Measurements from ENCODE around the gene CACNA1C. TPM values are rescaled to one million over a fixed set of nuclear protein-coding genes. Genes with fewer than 3 reads are reported as not detected.

CACNA1C gene
- total RNA-seq, 4 donors from 2014 or later = 5.2 to 12.9 (median 6.3) TPM

DNA sequence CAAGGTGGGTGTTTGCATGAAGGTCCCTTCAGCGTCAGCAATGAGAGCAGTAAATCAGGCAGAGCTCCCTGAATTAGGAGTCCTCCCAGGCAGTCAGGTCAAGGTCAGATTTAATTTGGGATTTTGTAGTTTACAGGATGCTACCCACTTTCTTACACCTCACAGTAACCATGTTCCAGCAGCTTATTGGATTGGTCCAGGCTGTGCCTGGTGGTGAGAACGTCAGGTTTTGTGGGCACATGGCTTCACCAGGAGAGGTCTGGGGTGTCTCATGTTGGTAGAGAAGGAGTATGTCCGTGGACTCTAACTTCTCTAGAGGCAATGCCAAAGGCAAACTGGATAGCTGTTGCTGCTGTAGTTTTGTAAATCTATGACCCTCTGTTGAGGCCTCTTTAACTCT, 158.3 kb downstream of the CACNA1C start:
- no peaks in the 10 kb centered on the region for H3K36me3 ChIP-seq
- no peaks in the 10 kb centered on the region for H3K9me3 ChIP-seq
- WGBS, 2 donors = 61 to 86% methylated on average over 3 of the region's 3 CpGs
- TF ChIP-seq, protein P1, sequence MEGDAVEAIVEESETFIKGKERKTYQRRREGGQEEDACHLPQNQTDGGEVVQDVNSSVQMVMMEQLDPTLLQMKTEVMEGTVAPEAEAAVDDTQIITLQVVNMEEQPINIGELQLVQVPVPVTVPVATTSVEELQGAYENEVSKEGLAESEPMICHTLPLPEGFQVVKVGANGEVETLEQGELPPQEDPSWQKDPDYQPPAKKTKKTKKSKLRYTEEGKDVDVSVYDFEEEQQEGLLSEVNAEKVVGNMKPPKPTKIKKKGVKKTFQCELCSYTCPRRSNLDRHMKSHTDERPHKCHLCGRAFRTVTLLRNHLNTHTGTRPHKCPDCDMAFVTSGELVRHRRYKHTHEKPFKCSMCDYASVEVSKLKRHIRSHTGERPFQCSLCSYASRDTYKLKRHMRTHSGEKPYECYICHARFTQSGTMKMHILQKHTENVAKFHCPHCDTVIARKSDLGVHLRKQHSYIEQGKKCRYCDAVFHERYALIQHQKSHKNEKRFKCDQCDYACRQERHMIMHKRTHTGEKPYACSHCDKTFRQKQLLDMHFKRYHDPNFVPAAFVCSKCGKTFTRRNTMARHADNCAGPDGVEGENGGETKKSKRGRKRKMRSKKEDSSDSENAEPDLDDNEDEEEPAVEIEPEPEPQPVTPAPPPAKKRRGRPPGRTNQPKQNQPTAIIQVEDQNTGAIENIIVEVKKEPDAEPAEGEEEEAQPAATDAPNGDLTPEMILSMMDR (IDR thresholded peaks at IDR 0.05) = no peak
- TF ChIP-seq EP300 (IDR thresholded peaks at IDR 0.05) (no peak), POLR2A (IDR thresholded peaks at IDR 0.05) (no peak)
- H3K27me3 ChIP-seq = no peaks in the 10 kb centered on the region
- H3K27ac ChIP-seq = no peak overlapping the region
- no peak overlapping the region for H3K4me3 ChIP-seq
- H3K4me1 ChIP-seq = peaks cover 0 to 6% (median 0%) of the 10 kb centered on the region in 4 donors
- DNase-seq (ENCODE audit: low spot score in 2 of 2) = no peak

DNA sequence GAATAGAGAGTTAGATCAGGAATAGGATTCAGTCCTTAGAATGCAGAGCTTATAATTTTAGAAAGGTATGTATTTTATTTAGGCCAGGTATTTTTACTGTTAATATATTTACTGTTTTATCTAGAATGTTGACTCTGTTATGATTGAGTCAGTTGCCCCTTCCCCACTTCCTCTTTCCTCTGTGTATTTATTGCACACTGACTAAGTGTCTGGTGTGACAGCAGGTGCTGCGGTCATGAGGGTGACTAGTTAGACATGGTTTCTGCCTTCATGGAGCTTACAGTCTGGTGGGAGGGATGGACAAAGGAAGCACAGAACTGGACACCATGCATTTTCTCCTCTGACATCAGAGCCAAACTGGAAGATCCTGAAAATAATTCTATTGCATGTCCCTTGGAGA, 159.8 kb downstream of the CACNA1C start:
- no peak for DNase-seq (ENCODE audit: low spot score in 2 of 2)
- Histone ChIP-seq H3K36me3 (no peaks in the 10 kb centered on the region), H3K27ac (no peak overlapping the region), H3K4me1 (peaks cover 0 to 6% (median 0%) of the 10 kb centered on the region in 4 donors), H3K4me3 (no peak overlapping the region), H3K27me3 (no peaks in the 10 kb centered on the region), H3K9me3 (no peaks in the 10 kb centered on the region)
- whole genome bisulfite sequencing, 2 donors = 83 to 100% methylated on average over 1 of the region's 1 CpG
- TF ChIP-seq EP300 (IDR thresholded peaks at IDR 0.05) = no peak
- TF ChIP-seq, protein P1 (IDR thresholded peaks at IDR 0.05) = no peak
- TF ChIP-seq POLR2A (IDR thresholded peaks at IDR 0.05) = no peak

DNA sequence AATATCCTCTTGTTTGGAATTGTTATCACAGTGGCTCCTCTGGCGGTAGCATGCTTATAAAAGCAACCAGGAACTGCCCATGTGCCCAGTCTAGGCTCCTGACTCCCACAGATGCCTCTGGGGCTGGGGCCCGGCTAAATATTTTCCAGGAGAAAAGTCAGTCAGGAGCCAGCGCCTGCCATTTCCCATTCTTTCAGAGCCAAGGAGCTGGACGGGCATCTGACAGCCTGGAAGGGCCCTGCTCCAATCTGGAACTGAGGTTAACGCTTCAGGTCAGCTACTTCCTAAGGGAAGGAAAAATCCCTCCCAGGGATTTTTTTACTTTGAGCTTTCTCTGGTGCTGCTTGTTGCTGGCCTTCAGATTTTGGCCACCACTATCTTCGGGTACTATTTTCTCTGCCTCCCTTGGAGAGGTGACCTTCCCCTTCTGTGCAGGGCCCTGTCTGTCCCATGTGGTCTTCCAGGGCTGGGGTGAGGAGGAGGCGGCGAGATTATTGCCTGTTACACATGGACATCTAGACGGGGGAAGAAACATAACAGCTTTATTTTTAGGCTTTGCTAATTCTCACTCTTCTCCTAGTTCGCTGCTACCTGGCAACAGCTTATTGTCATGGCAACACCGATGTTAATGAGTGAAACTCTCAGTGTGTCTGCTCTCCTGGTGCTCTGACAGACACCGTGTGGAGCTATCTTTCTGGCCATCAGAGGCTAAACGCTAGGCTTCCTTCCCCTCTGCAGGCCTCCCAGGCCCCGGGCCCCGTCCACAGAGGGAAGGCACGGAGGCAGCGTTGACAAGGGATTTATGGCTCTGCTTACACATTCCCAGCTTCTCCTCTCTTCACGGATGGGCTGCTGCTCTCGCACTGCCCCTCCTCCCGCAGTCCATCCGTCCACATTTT, 160.4 kb downstream of the CACNA1C start:
- Histone ChIP-seq H3K27ac (no peak overlapping the region), H3K27me3 (no peaks in the 10 kb centered on the region), H3K9me3 (no peaks in the 10 kb centered on the region), H3K36me3 (no peaks in the 10 kb centered on the region), H3K4me1 (peaks cover 0 to 6% (median 0%) of the 10 kb centered on the region in 4 donors), H3K4me3 (no peak overlapping the region)
- WGBS, 2 donors = 37 to 38% methylated on average over 21 of the region's 21 CpGs
- no peak for DNase-seq (ENCODE audit: low spot score in 2 of 2)
- TF ChIP-seq EP300 (IDR thresholded peaks at IDR 0.05) (no peak), POLR2A (IDR thresholded peaks at IDR 0.05) (no peak)
- TF ChIP-seq, protein P1 (IDR thresholded peaks at IDR 0.05) = no peak

DNA sequence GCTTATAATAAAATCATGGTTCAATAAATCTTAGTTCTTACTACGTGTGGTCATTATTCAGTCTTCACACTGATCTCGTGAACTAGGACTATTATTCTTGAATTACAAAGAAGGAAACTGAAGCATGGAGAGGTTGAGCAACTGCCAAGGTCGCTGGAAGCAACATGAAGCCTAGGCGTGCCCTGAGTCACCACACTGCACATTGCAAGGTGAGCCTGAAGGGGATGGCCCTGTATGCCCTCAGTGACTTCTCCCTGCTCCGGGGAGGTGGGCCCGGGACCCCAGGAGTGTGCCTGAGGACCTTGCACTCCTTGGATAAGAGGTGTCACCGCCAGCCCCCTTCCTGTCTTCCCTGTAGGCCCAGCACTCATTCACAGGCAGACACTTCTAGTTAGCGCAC, 161.6 kb downstream of the CACNA1C start:
- no peak for TF ChIP-seq POLR2A (IDR thresholded peaks at IDR 0.05)
- TF ChIP-seq, protein P1 (IDR thresholded peaks at IDR 0.05) = no peak
- no peak for DNase-seq (ENCODE audit: low spot score in 2 of 2)

More for the DNA sequence above, 161.6 kb downstream of the CACNA1C start:
- no peaks in the 10 kb centered on the region for H3K36me3 ChIP-seq
- H3K4me3 ChIP-seq = no peak overlapping the region
- no peaks in the 10 kb centered on the region for H3K27me3 ChIP-seq
- WGBS, 2 donors = 82 to 85% methylated on average over 8 of the region's 8 CpGs
- no peaks in the 10 kb centered on the region for H3K9me3 ChIP-seq
- peaks cover 0 to 6% (median 0%) of the 10 kb centered on the region in 4 donors for H3K4me1 ChIP-seq
- H3K27ac ChIP-seq = no peak overlapping the region

All from tibial nerve (tissue), 4 donors.